Smooth muscle cell (in vitro differentiated cells): ENCODE data around the gene NBR1. TPM values are rescaled to one million over a fixed set of nuclear protein-coding genes. Genes with fewer than 3 reads are reported as not detected.
"Not testable (repeated sequence)": the region's sequence is repeated elsewhere in the genome, so short reads cannot be mapped to it uniquely, and the experiment has no call there.

Experiments
- DNase-seq: peaks from one replicate; lab custom pipeline; 2025; ENCODE audit not compliant: unreplicated experiment; lab: John Stamatoyannopoulos, UW
- H2AFZ ChIP-seq: fragments of 200-600 bp; sonication (generic); 2 replicates; pipeline ENCODE4 v1.6.0; 2016; ENCODE audit warnings: antibody characterized with exemption, low read depth, mild to moderate bottlenecking
- H3F3A ChIP-seq: fragments of 200-600 bp; sonication (generic); 2 replicates; pipeline ENCODE4 v1.6.0; 2017; ENCODE audit warnings: antibody characterized with exemption, low read depth
- H3K27ac ChIP-seq: fragments of 200-600 bp; sonication (generic); 2 replicates; pipeline ENCODE4 v1.5.1; 2016; ENCODE audit warnings: low read depth, mild to moderate bottlenecking
- H3K27me3 ChIP-seq: fragments of 200-600 bp; sonication (generic); 2 replicates; pipeline ENCODE4 v1.6.1; 2016; ENCODE audit warnings: low read depth, mild to moderate bottlenecking
- H3K36me3 ChIP-seq: fragments of 200-600 bp; sonication (generic); 2 replicates; pipeline ENCODE4 v1.5.1; 2016; ENCODE audit warnings: low read depth
- H3K4me1 ChIP-seq: fragments of 200-600 bp; sonication (generic); 2 replicates; pipeline ENCODE4 v1.5.1; 2016; ENCODE audit warnings: low read depth
- H3K4me2 ChIP-seq: fragments of 200-600 bp; sonication (generic); 2 replicates; pipeline ENCODE4 v1.6.0; 2016; ENCODE audit warnings: mild to moderate bottlenecking
- H3K4me3 ChIP-seq: fragments of 200-600 bp; sonication (generic); 2 replicates; pipeline ENCODE4 v1.5.1; 2016; ENCODE audit warnings: mild to moderate bottlenecking
- H3K79me2 ChIP-seq: fragments of 200-600 bp; sonication (generic); 2 replicates; pipeline ENCODE4 v1.6.0; 2016; ENCODE audit warnings: low read depth, mild to moderate bottlenecking
- H3K9ac ChIP-seq: fragments of 200-600 bp; sonication (generic); 2 replicates; pipeline ENCODE4 v1.6.0; 2016; ENCODE audit warnings: low read depth
- H3K9me3 ChIP-seq: fragments of 200-600 bp; sonication (generic); replicated peaks from 2 replicates; pipeline ENCODE4 v1.5.1; 2016; ENCODE audit warnings: low read depth
- H4K20me1 ChIP-seq: fragments of 200-600 bp; sonication (generic); 2 replicates; pipeline ENCODE4 v1.6.0; 2016; ENCODE audit warnings: low read depth
- WGBS: methylation state at CpG from one replicate; pipeline ENCODE4 v1.1.7; 2016; ENCODE audit warnings: low lambda C conversion rate; 5-methylcytosine and 5-hydroxymethylcytosine counted together
- polyA plus RNA-seq: library from polyadenylated mRNA; unstranded; fragments of >200 nt; fragmentation: Nextera tagmentation; extraction: Ambion mirVana; gene quantifications from 2 replicates; pipeline ENCODE4 v1.2.1, GENCODE V29; 2016
- total RNA-seq: library from RNA; depleted of rRNA; stranded (reverse); fragments of >200 nt; gene quantifications from 2 replicates; pipeline ENCODE4 v1.2.3, GENCODE V29; 2014
- TF ChIP-seq, protein P1 (sequence below): fragments of 200-600 bp; sonication (generic); IDR thresholded peaks from 2 replicates; pipeline ENCODE4 v1.5.1; 2017; ENCODE audit warnings: borderline replicate concordance, mild to moderate bottlenecking, antibody characterized with exemption; ENCODE audit not compliant: insufficient read depth, poor library complexity, severe bottlenecking

NBR1 gene
- total and polyA plus RNA-seq, 2 experiments from 2014 or later = 43.5 to 73.9 TPM

DNA sequence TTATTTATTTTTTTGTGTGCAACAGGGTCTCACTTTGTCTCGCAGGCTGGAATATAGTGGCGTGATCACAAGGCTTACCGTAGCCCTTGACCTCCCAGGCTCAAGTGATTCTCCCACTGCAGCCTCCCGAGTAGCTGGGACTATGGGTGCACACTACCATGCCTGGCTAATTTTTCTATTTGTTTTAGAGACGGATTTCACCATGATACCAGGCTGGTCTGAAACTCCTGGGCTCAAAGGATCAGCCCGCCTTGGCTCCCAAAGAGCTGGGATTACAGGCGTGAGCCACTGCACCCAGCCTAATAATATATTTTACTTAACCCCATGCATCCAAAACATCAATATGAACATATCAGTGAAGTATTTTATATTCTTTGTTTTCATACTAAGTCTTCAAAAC lies 55.4 kb downstream of the NBR1 start:
- H3F3A ChIP-seq = no peaks in the 10 kb centered on the region
- DNase-seq = no peak
- 97% methylated on average over 7 of the region's 7 CpGs for WGBS

DNA sequence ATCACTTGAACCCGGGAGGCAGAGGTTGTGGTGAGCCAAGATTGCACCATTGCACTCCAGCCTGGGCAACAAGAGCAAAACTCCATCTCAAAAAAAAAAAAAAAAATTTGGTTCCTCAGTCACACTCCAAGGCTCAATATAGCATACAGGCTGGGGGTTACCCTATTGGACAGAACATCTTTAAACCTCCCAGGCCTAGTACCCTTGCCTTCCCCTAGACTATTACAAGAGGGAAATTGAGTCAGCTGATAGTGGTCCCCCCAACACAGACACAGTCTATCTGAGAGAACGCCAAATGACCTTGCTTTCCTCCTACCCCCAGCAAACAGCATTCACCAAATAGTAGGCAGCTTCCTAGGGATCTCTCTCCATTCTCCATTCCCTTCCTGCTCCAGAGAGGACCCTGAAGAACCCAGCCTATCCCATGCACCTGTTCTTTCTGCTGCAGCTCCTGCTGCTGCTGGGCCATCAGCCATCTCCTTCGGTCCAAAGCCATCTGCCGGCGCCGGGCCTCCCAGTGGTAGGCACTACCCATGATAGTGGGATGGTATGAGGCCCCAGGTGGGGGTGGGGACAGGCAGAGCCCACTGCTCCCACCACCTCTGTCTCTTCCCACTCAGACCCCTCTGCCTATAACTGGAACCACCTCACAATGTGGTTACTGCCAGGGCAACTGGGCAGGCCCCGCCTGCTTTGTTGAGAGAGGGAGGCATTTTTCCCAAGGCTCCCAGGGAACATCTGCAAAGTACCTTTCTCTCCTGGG lies 57.2 kb downstream of the NBR1 start, which contains the start of gene CCDC200:
CCDC200 (minus strand) TSS at position 604 of the 763 bp plus-strand sequence; CDS start at position 535, 69 bp downstream.
- not testable (repeated sequence) for H3K4me2 ChIP-seq, H3K9me3 ChIP-seq, H3K9ac ChIP-seq, H3K36me3 ChIP-seq, H3K79me2 ChIP-seq, H3F3A ChIP-seq, H2AFZ ChIP-seq, H3K4me3 ChIP-seq, H3K4me1 ChIP-seq, H3K27ac ChIP-seq, H3K27me3 ChIP-seq, H4K20me1 ChIP-seq, DNase-seq
- no CpG with 5 or more reads among the region's 7 CpGs for WGBS

More for the DNA sequence above, 55.4 kb downstream of the NBR1 start:
- Histone ChIP-seq H3K9ac (no peak overlapping the region), H3K4me2 (no peak overlapping the region), H3K4me3 (no peak overlapping the region), H4K20me1 (no peaks in the 10 kb centered on the region), H3K27ac (no peak overlapping the region), H3K36me3 (no peaks in the 10 kb centered on the region), H3K79me2 (no peaks in the 10 kb centered on the region), H3K27me3 (no peaks in the 10 kb centered on the region), H3K9me3 (no peaks in the 10 kb centered on the region), H3K4me1 (no peaks in the 10 kb centered on the region), H2AFZ (no peak overlapping the region)
- TF ChIP-seq, protein P1, sequence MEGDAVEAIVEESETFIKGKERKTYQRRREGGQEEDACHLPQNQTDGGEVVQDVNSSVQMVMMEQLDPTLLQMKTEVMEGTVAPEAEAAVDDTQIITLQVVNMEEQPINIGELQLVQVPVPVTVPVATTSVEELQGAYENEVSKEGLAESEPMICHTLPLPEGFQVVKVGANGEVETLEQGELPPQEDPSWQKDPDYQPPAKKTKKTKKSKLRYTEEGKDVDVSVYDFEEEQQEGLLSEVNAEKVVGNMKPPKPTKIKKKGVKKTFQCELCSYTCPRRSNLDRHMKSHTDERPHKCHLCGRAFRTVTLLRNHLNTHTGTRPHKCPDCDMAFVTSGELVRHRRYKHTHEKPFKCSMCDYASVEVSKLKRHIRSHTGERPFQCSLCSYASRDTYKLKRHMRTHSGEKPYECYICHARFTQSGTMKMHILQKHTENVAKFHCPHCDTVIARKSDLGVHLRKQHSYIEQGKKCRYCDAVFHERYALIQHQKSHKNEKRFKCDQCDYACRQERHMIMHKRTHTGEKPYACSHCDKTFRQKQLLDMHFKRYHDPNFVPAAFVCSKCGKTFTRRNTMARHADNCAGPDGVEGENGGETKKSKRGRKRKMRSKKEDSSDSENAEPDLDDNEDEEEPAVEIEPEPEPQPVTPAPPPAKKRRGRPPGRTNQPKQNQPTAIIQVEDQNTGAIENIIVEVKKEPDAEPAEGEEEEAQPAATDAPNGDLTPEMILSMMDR = no peak

DNA sequence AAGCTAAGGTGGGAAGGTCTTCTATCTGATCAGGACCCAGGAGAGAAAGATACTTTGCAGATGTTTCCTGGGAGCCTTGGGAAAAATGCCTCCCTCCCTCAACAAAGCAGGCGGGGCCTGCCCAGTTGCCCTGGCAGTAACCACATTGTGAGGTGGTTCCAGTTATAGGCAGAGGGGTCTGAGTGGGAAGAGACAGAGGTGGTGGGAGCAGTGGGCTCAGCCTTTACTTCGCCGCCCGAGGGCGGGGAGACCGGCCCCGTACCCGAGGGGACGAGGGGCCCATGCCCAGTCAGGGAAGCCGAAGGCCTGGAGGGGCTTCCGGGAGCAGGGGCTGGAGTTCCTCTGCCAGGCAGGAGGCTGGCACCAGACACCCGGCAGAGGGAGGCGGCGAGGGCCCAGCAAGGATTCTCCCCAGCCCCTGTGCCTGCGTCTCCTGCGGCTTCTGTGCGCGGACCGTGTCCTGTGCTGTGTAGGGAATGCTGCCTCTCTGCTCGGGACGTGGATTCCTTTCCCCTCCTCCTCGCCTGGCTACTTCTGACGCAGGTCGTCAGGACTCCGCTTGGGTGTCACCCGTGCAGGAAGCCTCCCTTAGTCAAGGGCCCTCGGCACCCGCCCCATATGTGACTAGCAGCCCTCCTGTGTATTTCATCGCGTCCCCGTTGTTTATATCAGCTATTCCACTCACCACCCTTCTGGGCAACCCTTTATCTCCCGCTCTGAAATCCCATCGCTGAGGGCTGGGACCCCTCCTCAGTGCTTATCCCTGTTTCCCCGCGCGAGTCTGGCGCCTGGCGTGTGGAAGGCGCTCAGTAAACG lies 60.4 kb downstream of the NBR1 start:
- H3K4me3 ChIP-seq, H2AFZ ChIP-seq, H4K20me1 ChIP-seq, H3K27me3 ChIP-seq, H3K4me2 ChIP-seq, H3F3A ChIP-seq, H3K36me3 ChIP-seq, H3K9ac ChIP-seq, H3K79me2 ChIP-seq, H3K9me3 ChIP-seq, H3K27ac ChIP-seq, H3K4me1 ChIP-seq, DNase-seq: not testable (repeated sequence)
- 93% methylated on average over 22 of the region's 40 CpGs for WGBS

DNA sequence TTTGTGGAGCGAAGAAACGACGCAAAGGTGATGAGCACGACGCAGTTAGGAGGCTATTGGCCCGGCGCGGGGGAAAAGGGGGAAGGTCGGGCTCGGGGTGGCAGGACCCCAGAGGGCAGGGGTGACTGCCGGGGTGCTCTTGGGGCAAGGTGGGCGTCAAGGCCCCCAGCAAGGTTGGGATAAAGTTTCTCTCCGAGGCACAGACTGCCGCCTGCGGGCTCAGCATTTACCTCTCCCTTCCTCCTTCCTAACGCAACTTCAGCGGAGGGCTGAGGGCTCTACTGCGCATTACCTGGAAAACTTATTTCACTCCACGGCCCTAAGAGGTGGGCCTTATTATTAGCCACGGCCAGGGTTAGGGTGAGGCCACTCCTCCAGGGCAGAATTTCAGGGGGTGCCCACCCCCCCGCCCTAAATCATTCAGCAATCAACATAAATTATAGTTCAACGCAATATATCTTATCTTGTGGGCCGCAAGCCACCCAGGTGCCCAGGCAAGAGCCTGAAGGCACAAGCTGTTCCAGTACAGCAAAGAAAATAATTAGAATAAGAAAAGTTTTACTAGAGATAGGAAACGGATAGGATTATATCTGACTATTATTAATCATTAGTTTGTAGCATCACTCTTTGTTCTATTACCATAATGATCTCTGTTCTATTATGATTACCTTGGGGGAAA lies 61.1 kb downstream of the NBR1 start:
- H3K27ac ChIP-seq, H3K9me3 ChIP-seq, H3K27me3 ChIP-seq, H2AFZ ChIP-seq, H3K36me3 ChIP-seq, H3F3A ChIP-seq, H4K20me1 ChIP-seq, H3K79me2 ChIP-seq, H3K9ac ChIP-seq, H3K4me3 ChIP-seq, DNase-seq, H3K4me2 ChIP-seq, H3K4me1 ChIP-seq: not testable (repeated sequence)
- WGBS = 94% methylated on average over 21 of the region's 24 CpGs

DNA sequence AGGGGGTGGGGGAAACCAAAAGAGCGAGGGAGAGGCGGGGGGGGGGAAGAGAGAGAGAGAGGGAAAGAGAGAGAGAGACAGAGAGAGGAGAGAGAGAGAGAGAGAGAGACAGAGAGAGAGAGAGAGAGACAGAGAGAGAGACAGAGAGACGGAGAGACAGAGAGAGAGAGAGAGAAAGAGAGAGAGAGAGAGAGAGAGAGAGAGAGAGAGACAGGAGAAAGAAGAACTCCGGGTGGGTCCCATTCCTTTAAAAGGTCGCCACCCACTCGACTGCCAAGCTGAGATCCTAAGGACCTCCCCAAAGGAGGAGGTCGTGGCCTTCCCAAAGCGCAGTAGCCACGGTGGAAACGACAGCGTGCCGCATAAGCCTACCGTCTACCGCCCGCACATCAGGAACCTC lies 62.2 kb downstream of the NBR1 start:
- not testable (repeated sequence) for H3K4me2 ChIP-seq, H3F3A ChIP-seq

DNA sequence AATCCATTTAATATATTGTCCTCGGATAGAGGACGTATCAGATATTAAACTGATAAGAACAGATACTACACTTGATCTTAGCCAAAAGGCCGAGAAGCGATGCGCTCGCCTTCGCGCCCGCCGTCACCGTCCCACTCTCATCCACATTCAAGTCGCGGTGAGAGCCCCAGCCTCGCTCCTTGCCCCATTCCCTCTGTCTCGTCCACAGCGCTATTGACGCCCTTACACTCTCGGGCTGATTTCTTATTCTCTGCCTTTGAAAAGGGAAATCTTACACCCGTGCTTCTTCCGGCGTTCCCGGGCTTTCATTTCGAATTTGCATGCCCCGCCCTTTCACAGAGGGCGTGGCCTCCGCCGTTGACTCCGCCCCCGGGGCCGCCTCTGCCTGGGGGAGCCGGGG lies 62.9 kb downstream of the NBR1 start, which contains the start of gene RNU2-1:
RNU2-1 (minus strand) TSS at position 101 of the 400 bp plus-strand sequence.
- no CpG with 5 or more reads among the region's 31 CpGs for WGBS

More for the DNA sequence above, 62.2 kb downstream of the NBR1 start:
- not testable (repeated sequence) for H3K9me3 ChIP-seq, H2AFZ ChIP-seq, DNase-seq, H3K27me3 ChIP-seq, H3K36me3 ChIP-seq, H4K20me1 ChIP-seq, H3K27ac ChIP-seq, H3K9ac ChIP-seq, H3K4me1 ChIP-seq, H3K4me3 ChIP-seq, H3K79me2 ChIP-seq
- 0% methylated on average over 3 of the region's 15 CpGs for WGBS

DNA sequence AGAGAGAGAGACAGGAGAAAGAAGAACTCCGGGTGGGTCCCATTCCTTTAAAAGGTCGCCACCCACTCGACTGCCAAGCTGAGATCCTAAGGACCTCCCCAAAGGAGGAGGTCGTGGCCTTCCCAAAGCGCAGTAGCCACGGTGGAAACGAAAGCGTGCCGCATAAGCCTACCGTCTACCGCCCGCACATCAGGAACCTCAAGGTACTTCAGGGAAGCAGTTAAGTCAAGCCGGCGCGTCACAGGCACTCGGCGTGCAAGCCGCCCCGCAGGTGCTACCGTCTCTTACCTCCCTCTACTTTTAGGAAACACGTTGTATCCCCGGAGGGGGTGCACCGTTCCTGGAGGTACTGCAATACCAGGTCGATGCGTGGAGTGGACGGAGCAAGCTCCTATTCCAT lies 68.6 kb downstream of the NBR1 start:
- H3K27ac ChIP-seq, H3K4me3 ChIP-seq, H3K36me3 ChIP-seq, H3F3A ChIP-seq, H3K4me2 ChIP-seq, DNase-seq, H4K20me1 ChIP-seq, H3K9ac ChIP-seq, H2AFZ ChIP-seq, H3K9me3 ChIP-seq, H3K4me1 ChIP-seq, H3K27me3 ChIP-seq, H3K79me2 ChIP-seq: not testable (repeated sequence)
- WGBS = no CpG with 5 or more reads among the region's 26 CpGs

More for the DNA sequence above, 62.9 kb downstream of the NBR1 start, which contains the start of gene RNU2-1:
- not testable (repeated sequence) for H3K27me3 ChIP-seq, H3K4me1 ChIP-seq, H3F3A ChIP-seq, H4K20me1 ChIP-seq, H3K9me3 ChIP-seq, H2AFZ ChIP-seq, H3K4me3 ChIP-seq, H3K27ac ChIP-seq, H3K36me3 ChIP-seq, DNase-seq, H3K9ac ChIP-seq, H3K4me2 ChIP-seq, H3K79me2 ChIP-seq
